D721Med (cell line): ENCODE results near the gene GPR32.
"Not testable (repeated sequence)": the region's sequence is repeated elsewhere in the genome, so short reads cannot be mapped to it uniquely, and the experiment has no call there.

Source experiments
- DNase-seq: peaks from one replicate; pipeline ENCODE4 v3.0.0; 2011; ENCODE audit warnings: low spot score; ENCODE audit not compliant: insufficient read length
- FAIRE-seq: peaks from 2 replicates; lab custom pipeline; 2011; peaks lifted over from hg19 to GRCh38; lab: Jason Lieb, UNC
- CTCF ChIP-seq: IDR thresholded peaks from 2 replicates; pipeline ENCODE4 v1.5.1; 2012; ENCODE audit warnings: mild to moderate bottlenecking, control low read depth; ENCODE audit not compliant: insufficient read depth; ENCODE audit errors: missing control alignments

GPR32 gene

DNA sequence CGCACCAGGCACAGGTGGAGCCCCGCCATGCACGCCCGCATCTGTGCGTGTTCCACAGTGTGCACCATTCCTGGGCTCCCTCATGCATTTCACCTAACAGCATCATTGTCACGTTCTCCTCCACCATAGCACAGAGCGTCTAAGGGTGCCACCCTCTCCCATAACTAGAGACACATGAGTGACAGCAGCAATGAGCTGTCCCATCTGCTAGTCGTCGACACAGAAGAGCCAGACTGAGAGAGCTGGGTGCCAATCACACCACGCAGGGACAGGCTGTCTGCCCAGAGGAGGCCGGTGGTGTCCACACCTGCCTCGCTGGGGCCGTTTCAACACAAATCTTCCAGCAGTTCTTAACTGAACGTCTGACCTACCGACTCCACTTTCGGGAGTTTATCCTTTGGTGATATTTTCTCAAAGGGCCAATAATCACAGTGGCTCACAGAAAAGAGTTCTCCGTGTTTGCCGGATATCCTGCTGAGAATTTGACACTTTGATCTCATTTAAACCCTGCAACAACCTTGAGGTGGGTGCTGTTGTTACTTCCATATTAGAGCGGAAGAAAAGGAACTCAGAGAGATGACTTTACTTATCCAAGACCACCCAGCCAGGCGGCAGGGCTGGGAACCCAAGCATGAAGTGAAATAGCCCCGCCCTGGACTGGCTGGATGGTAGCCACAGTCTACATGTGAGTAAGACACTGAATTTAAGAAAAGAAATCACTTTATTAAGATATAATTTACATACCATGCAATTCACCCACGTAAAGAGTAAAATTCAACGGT lies 30.9 kb upstream of the GPR32 start:
- no peak for TF ChIP-seq CTCF
- peak; percentile 8 for DNase-seq
- no peak for FAIRE-seq

DNA sequence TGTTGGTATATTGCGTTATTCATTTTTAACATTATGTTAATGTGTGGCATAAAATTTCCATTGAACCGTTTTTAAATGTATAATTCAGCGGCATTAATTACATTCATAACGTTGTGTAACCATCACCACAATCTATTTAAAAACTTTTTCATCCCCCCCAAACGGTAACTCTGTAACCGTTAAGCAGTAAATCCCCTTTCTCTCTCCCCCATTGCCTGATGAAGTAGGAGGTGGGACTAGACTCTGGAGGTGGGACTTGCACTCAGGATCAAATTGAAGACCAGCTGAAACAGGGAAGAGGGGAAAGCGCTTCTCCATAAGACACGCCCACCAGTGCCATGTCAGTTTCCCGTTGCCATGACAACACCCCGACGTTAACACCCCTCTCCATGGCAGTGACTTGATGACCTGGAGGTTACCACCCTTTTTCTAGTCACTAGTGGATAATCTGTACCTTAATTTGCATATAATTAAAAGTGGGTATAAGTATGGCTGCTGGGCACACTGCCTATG lies 30.3 kb upstream of the GPR32 start:
- DNase-seq, result peak; percentile 7
- no peak for TF ChIP-seq CTCF
- FAIRE-seq, result no peak

DNA sequence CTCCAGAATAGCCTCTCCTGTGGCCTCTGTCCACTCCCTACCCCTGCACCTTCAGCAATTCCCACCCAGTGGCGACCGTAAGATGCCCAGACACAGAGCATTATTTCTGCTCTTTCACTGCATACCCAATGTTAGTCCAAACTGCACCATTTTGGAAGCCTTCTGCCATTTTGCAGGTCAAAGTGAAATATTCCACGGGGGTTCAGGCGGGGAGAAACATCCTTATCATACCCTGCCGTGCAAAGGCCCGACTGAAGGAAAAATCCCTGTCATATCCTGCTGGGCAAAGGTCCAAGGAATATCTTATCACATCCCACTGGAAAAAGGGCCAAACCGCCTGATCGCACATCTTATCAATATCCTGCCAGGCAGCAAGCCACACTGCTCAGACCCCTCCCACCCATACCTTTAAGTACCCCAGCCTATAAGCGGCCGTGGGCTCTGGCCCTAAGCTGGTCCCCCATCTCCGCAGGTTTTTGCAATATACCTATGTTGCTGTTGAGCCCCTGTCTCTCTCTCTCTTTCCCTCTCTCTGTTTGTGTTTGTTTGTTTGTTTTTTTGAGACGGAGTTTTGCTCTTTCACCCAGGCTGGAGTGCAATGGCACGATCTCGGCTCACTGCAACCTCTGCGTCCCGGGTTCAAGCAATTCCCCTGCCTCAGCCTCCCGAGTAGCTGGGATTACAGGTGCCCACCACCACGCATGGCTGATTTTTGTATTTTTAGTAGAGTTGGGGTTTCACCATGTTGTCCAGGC lies 28.9 kb upstream of the GPR32 start:
- DNase-seq (no peak), FAIRE-seq (no peak)
- no peak for TF ChIP-seq CTCF

DNA sequence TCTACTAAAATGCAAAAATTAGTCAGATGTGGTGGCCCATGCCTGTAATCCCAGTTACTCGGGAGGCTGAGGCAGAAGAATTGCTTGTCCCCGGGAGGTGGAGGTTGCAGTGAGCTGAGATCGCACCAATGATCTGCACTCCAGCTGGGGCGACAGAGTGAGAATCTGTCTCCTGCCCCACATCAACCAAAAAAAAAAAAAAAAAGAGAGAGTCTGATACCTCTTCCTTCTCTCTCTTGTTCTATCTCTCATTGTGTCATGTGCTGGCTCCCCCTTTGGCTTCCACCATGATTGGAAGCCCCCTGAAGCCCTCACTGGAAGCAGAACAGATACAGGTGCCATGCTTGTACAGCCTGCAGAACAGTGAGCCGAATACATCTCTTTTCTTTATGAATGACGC lies 26.7 kb upstream of the GPR32 start:
- FAIRE-seq (no peak), DNase-seq (no peak)
- TF ChIP-seq CTCF, result no peak

DNA sequence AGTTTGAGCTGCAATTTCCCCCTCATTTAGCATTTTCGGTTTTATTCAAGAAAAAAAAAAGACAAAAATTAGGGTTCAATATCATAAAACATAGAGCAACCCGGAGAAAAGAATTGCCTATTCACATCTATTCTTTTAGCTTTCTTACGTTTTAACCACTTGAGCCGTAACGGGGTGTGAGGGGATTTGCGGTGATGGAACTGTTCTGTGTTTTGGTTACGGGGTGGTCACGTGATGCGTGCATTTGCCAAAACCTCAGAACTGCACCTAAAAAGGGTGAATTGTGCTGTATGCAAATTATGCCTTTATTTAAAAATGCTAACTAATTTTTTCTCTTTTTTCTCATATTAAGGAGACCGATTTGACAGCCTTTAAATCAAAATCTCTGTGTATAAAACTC lies 25.0 kb upstream of the GPR32 start:
- TF ChIP-seq CTCF, result no peak
- DNase-seq (no peak), FAIRE-seq (no peak)

- FAIRE-seq, DNase-seq: not testable (repeated sequence)
These were observed 23.1 kb upstream of the GPR32 start for GRCh38 chr19:50747141-50747540.

DNA sequence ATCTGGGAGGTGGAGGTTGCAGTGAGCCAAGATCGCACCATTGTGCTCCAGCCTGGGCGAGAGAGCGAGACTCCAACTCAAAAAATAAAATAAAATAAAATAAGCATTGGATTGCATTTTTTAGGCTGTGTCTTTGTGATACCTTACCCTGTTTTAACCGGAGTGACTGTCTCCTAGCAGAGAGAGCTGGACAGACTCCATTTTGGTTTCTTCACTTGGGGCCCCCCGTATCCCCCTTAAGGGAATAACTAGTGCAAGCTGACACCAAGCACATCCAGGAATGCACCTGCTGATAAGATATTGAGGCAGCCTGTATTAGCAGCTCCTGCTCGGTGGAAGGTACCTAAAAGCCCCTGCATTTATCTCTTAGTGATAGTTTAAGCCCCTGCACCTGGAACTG lies 20.8 kb upstream of the GPR32 start:
- FAIRE-seq (no peak), DNase-seq (no peak)
- TF ChIP-seq CTCF, result no peak
